H9 (cell line): ENCODE results near the gene GRIA1. TPM values are rescaled to one million over a fixed set of nuclear protein-coding genes. Genes with fewer than 3 reads are reported as not detected.

Experiments
- DNase-seq: peaks from one replicate; pipeline ENCODE4 v3.0.0-alpha.2; 2017
- H2AFZ ChIP-seq: one replicate; pipeline ENCODE4 v1.6.1; 2013; ENCODE audit warnings: mild to moderate bottlenecking, low read length, control low read depth, moderate library complexity
- H2AK5ac ChIP-seq: 2 replicates; pipeline ENCODE4 v1.6.1; 2013; ENCODE audit warnings: low read length, control low read depth, mixed read lengths; ENCODE audit not compliant: insufficient read length
- H2BK120ac ChIP-seq: one replicate; pipeline ENCODE4 v1.6.1; 2013; ENCODE audit warnings: low read depth, mild to moderate bottlenecking, low read length, control low read depth, inconsistent platforms; ENCODE audit not compliant: poor library complexity, severe bottlenecking
- H2BK12ac ChIP-seq: 2 replicates; pipeline ENCODE4 v1.6.1; 2013; ENCODE audit warnings: low read length, control low read depth, mixed read lengths, low read depth; ENCODE audit not compliant: insufficient read length
- H2BK15ac ChIP-seq: 2 replicates; pipeline ENCODE4 v1.6.1; 2013; ENCODE audit warnings: low read depth, low read length, control low read depth
- H2BK20ac ChIP-seq: one replicate; pipeline ENCODE4 v1.6.1; 2013; ENCODE audit warnings: low read depth, mild to moderate bottlenecking, low read length, control low read depth, inconsistent platforms; ENCODE audit not compliant: poor library complexity, severe bottlenecking
- H2BK5ac ChIP-seq: 2 replicates; pipeline ENCODE4 v1.6.1; 2013; ENCODE audit warnings: low read length, control low read depth, mixed read lengths; ENCODE audit not compliant: insufficient read length
- H3K14ac ChIP-seq: 2 replicates; pipeline ENCODE4 v1.6.1; 2013; ENCODE audit warnings: low read length, control low read depth; ENCODE audit not compliant: insufficient read depth
- H3K18ac ChIP-seq: 2 replicates; pipeline ENCODE4 v1.6.1; 2013; ENCODE audit warnings: low read depth, mild to moderate bottlenecking, mixed read lengths, low read length, control low read depth; ENCODE audit not compliant: insufficient read length
- H3K23ac ChIP-seq: 2 replicates; pipeline ENCODE4 v1.6.1; 2013; ENCODE audit warnings: low read length, control low read depth, mixed read lengths, low read depth; ENCODE audit not compliant: insufficient read length
- H3K23me2 ChIP-seq: 2 replicates; pipeline ENCODE4 v1.6.1; 2013; ENCODE audit warnings: low read depth, mild to moderate bottlenecking, mixed read lengths, low read length, control low read depth; ENCODE audit not compliant: insufficient read length, poor library complexity, severe bottlenecking
- H3K27ac ChIP-seq: 2 replicates; pipeline ENCODE4 v1.5.1; 2013; ENCODE audit warnings: low read length, control low read depth, mixed read lengths, low read depth; ENCODE audit not compliant: insufficient read length
- H3K27me3 ChIP-seq: 2 replicates; pipeline ENCODE4 v1.6.1; 2013; ENCODE audit warnings: low read length, control low read depth, inconsistent platforms; ENCODE audit not compliant: insufficient read depth
- H3K4ac ChIP-seq: 2 replicates; pipeline ENCODE4 v1.6.1; 2013; ENCODE audit warnings: low read depth, mild to moderate bottlenecking, control low read depth, inconsistent platforms, low read length, moderate library complexity
- H3K4me1 ChIP-seq: 2 replicates; pipeline ENCODE4 v1.6.1; 2013; ENCODE audit warnings: low read length, control low read depth, inconsistent platforms; ENCODE audit not compliant: insufficient read depth
- H3K4me2 ChIP-seq: 2 replicates; pipeline ENCODE4 v1.6.1; 2013; ENCODE audit warnings: low read length, control low read depth, mixed read lengths; ENCODE audit not compliant: insufficient read length, insufficient read depth
- H3K56ac ChIP-seq: 2 replicates; pipeline ENCODE4 v1.6.1; 2013; ENCODE audit warnings: low read depth, mild to moderate bottlenecking, mixed read lengths, low read length, control low read depth; ENCODE audit not compliant: insufficient read length
- H3K79me1 ChIP-seq: 2 replicates; pipeline ENCODE4 v1.6.1; 2013; ENCODE audit warnings: low read depth, mild to moderate bottlenecking, moderate library complexity, low read length, control low read depth, inconsistent platforms; ENCODE audit not compliant: insufficient read depth, poor library complexity, severe bottlenecking
- H3K79me2 ChIP-seq: 2 replicates; pipeline ENCODE4 v1.6.1; 2013; ENCODE audit warnings: low read length, control low read depth, inconsistent platforms; ENCODE audit not compliant: insufficient read depth
- H3K9ac ChIP-seq: 2 replicates; pipeline ENCODE4 v1.6.1; 2013; ENCODE audit warnings: low read length, control low read depth, mixed read lengths; ENCODE audit not compliant: insufficient read length; ENCODE audit errors: extremely low read depth
- H3K9me3 ChIP-seq: one replicate; pipeline ENCODE4 v1.6.1; 2013; ENCODE audit warnings: low read depth, low read length, inconsistent platforms; ENCODE audit not compliant: control insufficient read depth
- H3T11ph ChIP-seq: one replicate; pipeline ENCODE4 v1.6.1; 2013; ENCODE audit warnings: mild to moderate bottlenecking, low read length, control low read depth, inconsistent platforms
- H4K20me1 ChIP-seq: one replicate; pipeline ENCODE4 v1.6.1; 2013; ENCODE audit not compliant: control insufficient read depth, insufficient read length, insufficient read depth
- H4K5ac ChIP-seq: 2 replicates; pipeline ENCODE4 v1.6.1; 2013; ENCODE audit warnings: low read depth, mild to moderate bottlenecking, mixed read lengths, low read length, control low read depth; ENCODE audit not compliant: insufficient read length
- H4K8ac ChIP-seq: replicated peaks from 2 replicates; pipeline ENCODE4 v1.6.1; 2013; ENCODE audit warnings: low read length, control low read depth, mixed read lengths, low read depth; ENCODE audit not compliant: insufficient read length
- H4K91ac ChIP-seq: 2 replicates; pipeline ENCODE4 v1.6.1; 2013; ENCODE audit warnings: low read depth, mild to moderate bottlenecking, moderate library complexity, mixed read lengths, low read length, control low read depth; ENCODE audit not compliant: insufficient read length
- H3K27ac Mint-ChIP-seq, 3 experiments: 2 replicates in 2 of 3; 3 replicates in 1 of 3; pipeline ENCODE4 v1.8.0; 2020 to 2021; ENCODE audit warnings: mixed read lengths in 3 of 3, mild to moderate bottlenecking in 1 of 3, moderate library complexity in 1 of 3
- H3K27me3 Mint-ChIP-seq: 2 replicates; pipeline ENCODE4 v1.8.0; 2021; ENCODE audit warnings: low read depth, mild to moderate bottlenecking, moderate library complexity, mixed read lengths
- H3K36me3 Mint-ChIP-seq, 3 experiments: 2 replicates in 2 of 3; 3 replicates in 1 of 3; pipeline ENCODE4 v1.8.0; 2020 to 2021; ENCODE audit warnings: low read depth in 3 of 3, mixed read lengths in 3 of 3; ENCODE audit not compliant: insufficient read depth in 1 of 3
- H3K4me1 Mint-ChIP-seq, 2 experiments: 2 replicates each; pipeline ENCODE4 v1.8.0; 2020; ENCODE audit warnings: mixed read lengths in 2 of 2
- H3K4me3 Mint-ChIP-seq, 2 experiments: 2 replicates in 1 of 2; 3 replicates in 1 of 2; pipeline ENCODE4 v1.8.0; 2020 to 2021; ENCODE audit warnings: mild to moderate bottlenecking in 2 of 2, mixed read lengths in 2 of 2, moderate library complexity in 1 of 2
- H3K9me3 Mint-ChIP-seq, 2 experiments: 2 replicates in 1 of 2; 3 replicates in 1 of 2; pipeline ENCODE4 v1.8.0; 2020; ENCODE audit warnings: mild to moderate bottlenecking in 2 of 2, mixed read lengths in 2 of 2, moderate library complexity in 1 of 2
- WGBS: extraction: QIAGEN DNeasy Blood & Tissue Kit; methylation state at CpG from one replicate; pipeline ENCODE4 v1.1.7; 2013; ENCODE audit warnings: missing lambda C conversion rate, low lambda C conversion rate, mixed read lengths; ENCODE audit not compliant: insufficient read length; ENCODE audit errors: extremely low coverage; 5-methylcytosine and 5-hydroxymethylcytosine counted together
- total RNA-seq: library from RNA; stranded (reverse); gene quantifications from 2 replicates; pipeline ENCODE4 v1.2.1, GENCODE V29; 2021
- TF ChIP-seq, protein P1 (sequence below): fragments of 200-600 bp; sonication (generic); conservative IDR thresholded peaks from 3 replicates; pipeline ENCODE4 v1.8.0; 2021; ENCODE audit warnings: antibody characterized with exemption, mild to moderate bottlenecking

The GRIA1 gene
- total RNA-seq, 1 experiment from 2014 or later = 0.52 TPM

DNA sequence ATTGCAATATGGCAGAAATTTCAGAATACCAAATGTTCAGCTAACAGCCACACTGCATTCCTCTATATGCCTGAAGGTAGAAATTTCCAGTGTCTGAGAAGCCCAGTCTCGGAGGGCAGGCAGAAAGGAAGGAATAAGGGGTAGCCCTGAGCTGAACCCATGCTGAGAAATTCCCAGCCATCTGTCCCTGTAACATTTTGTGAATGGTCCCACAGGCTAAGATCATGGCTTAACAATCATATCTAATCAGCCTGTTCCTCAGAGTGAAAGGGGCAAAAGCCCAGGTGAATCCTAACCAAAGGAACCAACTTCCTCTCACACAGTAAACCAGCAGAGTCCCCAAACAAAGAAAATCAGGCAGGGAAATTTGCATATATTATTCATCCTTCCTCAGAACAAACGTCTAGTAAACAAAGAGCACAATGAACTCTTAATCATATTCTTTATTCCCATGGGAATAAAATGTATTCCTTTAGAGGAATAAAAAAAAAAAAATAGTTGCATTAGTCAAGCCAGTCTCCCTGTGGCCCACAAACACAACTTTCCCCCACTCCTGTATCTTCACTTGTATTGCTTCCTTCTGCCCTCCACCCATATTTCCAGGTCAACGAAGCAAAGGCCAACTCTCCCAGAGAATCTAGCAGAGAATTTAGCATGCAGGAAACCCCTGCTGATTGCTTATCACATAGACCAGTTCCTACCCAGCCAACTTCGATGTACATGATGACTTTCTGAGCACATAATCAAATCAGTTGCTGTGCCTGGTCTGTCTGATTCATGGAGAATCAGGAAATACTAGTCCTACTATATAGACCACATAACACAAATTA is 290.6 kb downstream of the GRIA1 start:
- no peak overlapping the region for H2BK5ac ChIP-seq
- H3T11ph ChIP-seq = no peak overlapping the region
- peak overlapping the region; percentile 59 for H3K27ac ChIP-seq
- H3K27me3 ChIP-seq = no peaks in the 10 kb centered on the region
- no peaks in the 10 kb centered on the region for H3K9me3 ChIP-seq
- H2BK120ac ChIP-seq = no peak overlapping the region
- WGBS = no CpG with 5 or more reads among the region's 4 CpGs
- no peaks in the 10 kb centered on the region for H3K79me1 ChIP-seq
- Mint-ChIP-seq H3K27ac (peak overlapping the region; percentile 31 to 85 (median 80); a peak in 6 of 7 replicates), H3K36me3 (no peaks in the 10 kb centered on the region), H3K27me3 (no peaks in the 10 kb centered on the region), H3K9me3 (no peaks in the 10 kb centered on the region), H3K4me1 (peaks cover 30 to 46% of the 10 kb centered on the region in 2 experiments), H3K4me3 (no peak overlapping the region)
- no peak overlapping the region for H3K56ac ChIP-seq
- H3K23ac ChIP-seq = no peak overlapping the region
- H2AK5ac ChIP-seq = no peak overlapping the region
- no peak overlapping the region for H3K9ac ChIP-seq
- no peaks in the 10 kb centered on the region for H3K79me2 ChIP-seq
- H2BK20ac ChIP-seq = no peak overlapping the region
- H3K14ac ChIP-seq = no peak overlapping the region
- H2AFZ ChIP-seq = no peak overlapping the region
- H4K91ac ChIP-seq = no peak overlapping the region
- H4K5ac ChIP-seq = no peak overlapping the region
- H3K18ac ChIP-seq = no peak overlapping the region
- DNase-seq = no peak
- TF ChIP-seq, protein P1, sequence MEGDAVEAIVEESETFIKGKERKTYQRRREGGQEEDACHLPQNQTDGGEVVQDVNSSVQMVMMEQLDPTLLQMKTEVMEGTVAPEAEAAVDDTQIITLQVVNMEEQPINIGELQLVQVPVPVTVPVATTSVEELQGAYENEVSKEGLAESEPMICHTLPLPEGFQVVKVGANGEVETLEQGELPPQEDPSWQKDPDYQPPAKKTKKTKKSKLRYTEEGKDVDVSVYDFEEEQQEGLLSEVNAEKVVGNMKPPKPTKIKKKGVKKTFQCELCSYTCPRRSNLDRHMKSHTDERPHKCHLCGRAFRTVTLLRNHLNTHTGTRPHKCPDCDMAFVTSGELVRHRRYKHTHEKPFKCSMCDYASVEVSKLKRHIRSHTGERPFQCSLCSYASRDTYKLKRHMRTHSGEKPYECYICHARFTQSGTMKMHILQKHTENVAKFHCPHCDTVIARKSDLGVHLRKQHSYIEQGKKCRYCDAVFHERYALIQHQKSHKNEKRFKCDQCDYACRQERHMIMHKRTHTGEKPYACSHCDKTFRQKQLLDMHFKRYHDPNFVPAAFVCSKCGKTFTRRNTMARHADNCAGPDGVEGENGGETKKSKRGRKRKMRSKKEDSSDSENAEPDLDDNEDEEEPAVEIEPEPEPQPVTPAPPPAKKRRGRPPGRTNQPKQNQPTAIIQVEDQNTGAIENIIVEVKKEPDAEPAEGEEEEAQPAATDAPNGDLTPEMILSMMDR = no peak
- H3K23me2 ChIP-seq = no peaks in the 10 kb centered on the region
- no peak overlapping the region for H3K4me2 ChIP-seq
- no peak overlapping the region for H3K4ac ChIP-seq
- no peak overlapping the region for H4K8ac ChIP-seq
- no peaks in the 10 kb centered on the region for H4K20me1 ChIP-seq
- peaks cover 16% of the 10 kb centered on the region; the same call in 1 of the 2 replicates for H3K4me1 ChIP-seq
- H2BK12ac ChIP-seq = no peak overlapping the region
- no peak overlapping the region for H2BK15ac ChIP-seq
